GM23338 (cell line): ENCODE results near the gene DOCK1. TPM values are rescaled to one million over a fixed set of nuclear protein-coding genes. Genes with fewer than 3 reads are reported as not detected.

Experiments
- ATAC-seq: fragments of 200-7000 bp; cut with Tn5 transposase; 3 replicates; pipeline ENCODE4 v1.9.1; 2020
- DNase-seq: peaks from one replicate; pipeline ENCODE4 v3.0.0-alpha.2; 2015; ENCODE audit warnings: low spot score
- H2AFZ ChIP-seq: fragments of 200-600 bp; sonication (generic); 2 replicates; pipeline ENCODE4 v1.8.0; 2016; ENCODE audit warnings: antibody characterized with exemption, mild to moderate bottlenecking, moderate library complexity
- H3F3A ChIP-seq: fragments of 200-600 bp; sonication (generic); replicated peaks from 2 replicates; pipeline ENCODE4 v1.8.0; 2017; ENCODE audit warnings: antibody characterized with exemption, mixed run types, low read depth
- H3K27ac ChIP-seq: fragments of 200-600 bp; sonication (generic); 2 replicates; pipeline ENCODE4 v1.6.1; 2016; ENCODE audit warnings: low read depth
- H3K27me3 ChIP-seq: fragments of 200-600 bp; sonication (generic); 2 replicates; pipeline ENCODE4 v1.8.0; 2016; ENCODE audit warnings: mild to moderate bottlenecking, mixed run types, moderate library complexity; ENCODE audit not compliant: insufficient read depth
- H3K36me3 ChIP-seq: fragments of 200-600 bp; sonication (generic); 2 replicates; pipeline ENCODE4 v1.8.0; 2016; ENCODE audit warnings: mild to moderate bottlenecking; ENCODE audit not compliant: insufficient read depth
- H3K4me1 ChIP-seq: fragments of 200-600 bp; sonication (generic); 2 replicates; pipeline ENCODE4 v1.8.0; 2016; ENCODE audit warnings: mild to moderate bottlenecking, moderate library complexity; ENCODE audit not compliant: insufficient read depth
- H3K4me2 ChIP-seq: fragments of 200-600 bp; sonication (generic); 2 replicates; pipeline ENCODE4 v1.7.1; 2017; ENCODE audit warnings: mixed run types
- H3K4me3 ChIP-seq: fragments of 200-600 bp; sonication (generic); 2 replicates; pipeline ENCODE4 v1.6.1; 2016; ENCODE audit warnings: mixed run types
- H3K79me2 ChIP-seq: fragments of 200-600 bp; sonication (generic); replicated peaks from 2 replicates; pipeline ENCODE4 v1.8.0; 2017; ENCODE audit warnings: mild to moderate bottlenecking; ENCODE audit not compliant: insufficient read depth
- H3K9me2 ChIP-seq: fragments of 200-600 bp; sonication (generic); 2 replicates; pipeline ENCODE4 v1.8.0; 2017; ENCODE audit not compliant: insufficient read depth
- H4K20me1 ChIP-seq: fragments of 200-600 bp; sonication (generic); replicated peaks from 2 replicates; pipeline ENCODE4 v1.8.0; 2017; ENCODE audit warnings: mild to moderate bottlenecking; ENCODE audit not compliant: insufficient read depth
- H3K27ac Mint-ChIP-seq: 2 replicates; pipeline ENCODE4 v1.8.0; 2020; ENCODE audit warnings: inconsistent platforms, mild to moderate bottlenecking, moderate library complexity, mixed read lengths
- H3K27me3 Mint-ChIP-seq: 3 replicates; pipeline ENCODE4 v1.8.0; 2022; ENCODE audit warnings: low read depth, mild to moderate bottlenecking, moderate library complexity, mixed read lengths, inconsistent platforms; ENCODE audit not compliant: insufficient read depth, poor library complexity
- H3K36me3 Mint-ChIP-seq: 3 replicates; pipeline ENCODE4 v1.8.0; 2021; ENCODE audit warnings: low read depth, mild to moderate bottlenecking, inconsistent platforms, moderate library complexity, mixed read lengths
- H3K4me1 Mint-ChIP-seq: 3 replicates; pipeline ENCODE4 v1.8.0; 2020; ENCODE audit warnings: mild to moderate bottlenecking, inconsistent platforms, mixed read lengths
- H3K4me3 Mint-ChIP-seq: 3 replicates; pipeline ENCODE4 v1.8.0; 2021; ENCODE audit warnings: moderate library complexity, mild to moderate bottlenecking, inconsistent platforms, mixed read lengths
- H3K9me3 Mint-ChIP-seq: 3 replicates; pipeline ENCODE4 v1.8.0; 2020; ENCODE audit warnings: moderate library complexity, mild to moderate bottlenecking, inconsistent platforms, mixed read lengths
- CREB1 ChIP-seq: fragments of 250-450 bp; sonication (Bioruptor Pico); IDR thresholded peaks from 2 replicates; pipeline ENCODE4 v1.5.0; 2020; ENCODE audit warnings: low read depth, mild to moderate bottlenecking, moderate library complexity
- EZH2 ChIP-seq: fragments of 200-600 bp; sonication (generic); IDR thresholded peaks from one replicate; pipeline ENCODE4 v1.8.0; 2017; ENCODE audit warnings: antibody characterized with exemption, mild to moderate bottlenecking, low read depth; ENCODE audit not compliant: unreplicated experiment
- EZH2phosphoT487 ChIP-seq: fragments of 200-600 bp; sonication (generic); IDR thresholded peaks from one replicate; pipeline ENCODE4 v1.8.1; 2018; ENCODE audit warnings: antibody characterized with exemption; ENCODE audit not compliant: unreplicated experiment
- JUNB ChIP-seq: IDR thresholded peaks from one replicate; pipeline ENCODE4 v1.6.1; 2016; ENCODE audit warnings: antibody characterized with exemption; ENCODE audit not compliant: unreplicated experiment
- NANOG ChIP-seq: IDR thresholded peaks from 2 replicates; pipeline ENCODE4 v1.6.1; 2016; ENCODE audit warnings: antibody characterized with exemption, borderline replicate concordance
- POLR2AphosphoS5 ChIP-seq: IDR thresholded peaks from 2 replicates; pipeline ENCODE4 v1.6.1; 2016; ENCODE audit warnings: antibody characterized with exemption, low read depth
- STAT1 ChIP-seq: IDR thresholded peaks from one replicate; pipeline ENCODE4 v1.6.1; 2016; ENCODE audit warnings: antibody characterized with exemption; ENCODE audit not compliant: unreplicated experiment
- ZNF114 ChIP-seq: fragments of 250-450 bp; sonication (Bioruptor Pico); IDR thresholded peaks from 2 replicates; pipeline ENCODE4 v1.5.0; 2020; ENCODE audit warnings: mild to moderate bottlenecking, moderate library complexity
- ZNF331 ChIP-seq: fragments of 250-450 bp; sonication (Bioruptor Pico); IDR thresholded peaks from 2 replicates; pipeline ENCODE4 v1.5.0; 2020; ENCODE audit warnings: low read depth, mild to moderate bottlenecking, moderate library complexity
- polyA plus RNA-seq: library from polyadenylated mRNA; unstranded; fragments of >200 nt; fragmentation: Nextera tagmentation; extraction: Ambion mirVana; gene quantifications from 2 replicates; pipeline ENCODE4 v1.2.1, GENCODE V29; 2016
- total RNA-seq: library from RNA; depleted of rRNA; stranded (reverse); fragments of >200 nt; shearing (Covaris generic); gene quantifications from 2 replicates; pipeline ENCODE4 v1.2.3, GENCODE V29; 2014
- TF ChIP-seq, protein P1 (sequence below): IDR thresholded peaks from 2 replicates; pipeline ENCODE4 v1.6.1; 2016; ENCODE audit warnings: antibody characterized with exemption
- TF ChIP-seq, protein P2 (sequence below): fragments of 250-450 bp; sonication (Bioruptor Pico); IDR thresholded peaks from 2 replicates; pipeline ENCODE4 v1.5.0; 2020; ENCODE audit warnings: mild to moderate bottlenecking, moderate library complexity
- TF ChIP-seq, protein P3 (sequence below), 2 experiments: fragments of 200-600 bp in 1 of 2; sonication (generic) in 1 of 2; conservative IDR thresholded peaks; 2 replicates each; pipeline versions ENCODE4 v1.5.1 to v1.6.1; 2016 to 2017; ENCODE audit warnings: antibody characterized with exemption in 2 of 2, low read depth in 2 of 2, mild to moderate bottlenecking in 2 of 2, moderate library complexity in 1 of 2
- TF ChIP-seq, protein P4 (sequence below): IDR thresholded peaks from one replicate; pipeline ENCODE4 v1.6.1; 2018; ENCODE audit warnings: antibody characterized with exemption; ENCODE audit not compliant: unreplicated experiment

Gene DOCK1
- total and polyA plus RNA-seq, 2 experiments from 2014 or later = 13.2 to 55.3 TPM

DNA sequence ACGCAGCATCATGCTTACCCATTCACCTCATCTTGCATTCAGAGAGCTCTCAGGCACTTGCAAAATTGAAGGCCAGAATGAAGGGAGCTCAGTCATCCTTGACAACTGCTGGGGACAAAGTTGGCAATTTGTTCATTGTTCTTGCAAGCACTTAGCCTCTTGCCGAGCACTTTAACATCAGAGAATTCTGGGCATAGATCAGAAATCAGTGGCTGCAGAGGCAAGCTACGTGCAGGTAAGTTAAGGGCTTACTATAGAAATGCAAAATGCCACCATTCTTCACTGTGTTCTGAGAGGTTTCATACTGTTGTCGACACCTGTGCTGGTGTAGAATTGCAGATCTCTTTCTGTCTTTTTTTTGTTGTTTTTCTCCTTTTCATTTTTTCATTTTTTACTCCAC lies 375.2 kb downstream of the DOCK1 start:
- H3K36me3 Mint-ChIP-seq = peaks cover 47% of the 10 kb centered on the region
- peaks cover 22% of the 10 kb centered on the region for H3K4me1 Mint-ChIP-seq
- no peak overlapping the region; the same call in 1 of the 2 replicates for H3K27ac Mint-ChIP-seq
- peaks cover 18% of the 10 kb centered on the region for H3K9me3 Mint-ChIP-seq
- no peaks in the 10 kb centered on the region for H3K36me3 ChIP-seq
- TF ChIP-seq ZNF331 (CRISPR knock-in tag) = no peak
- TF ChIP-seq CREB1 = no peak
- TF ChIP-seq STAT1 = no peak
- TF ChIP-seq POLR2AphosphoS5 = no peak
- TF ChIP-seq, protein P1, sequence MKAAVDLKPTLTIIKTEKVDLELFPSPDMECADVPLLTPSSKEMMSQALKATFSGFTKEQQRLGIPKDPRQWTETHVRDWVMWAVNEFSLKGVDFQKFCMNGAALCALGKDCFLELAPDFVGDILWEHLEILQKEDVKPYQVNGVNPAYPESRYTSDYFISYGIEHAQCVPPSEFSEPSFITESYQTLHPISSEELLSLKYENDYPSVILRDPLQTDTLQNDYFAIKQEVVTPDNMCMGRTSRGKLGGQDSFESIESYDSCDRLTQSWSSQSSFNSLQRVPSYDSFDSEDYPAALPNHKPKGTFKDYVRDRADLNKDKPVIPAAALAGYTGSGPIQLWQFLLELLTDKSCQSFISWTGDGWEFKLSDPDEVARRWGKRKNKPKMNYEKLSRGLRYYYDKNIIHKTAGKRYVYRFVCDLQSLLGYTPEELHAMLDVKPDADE = no peak
- TF ChIP-seq, protein P2, sequence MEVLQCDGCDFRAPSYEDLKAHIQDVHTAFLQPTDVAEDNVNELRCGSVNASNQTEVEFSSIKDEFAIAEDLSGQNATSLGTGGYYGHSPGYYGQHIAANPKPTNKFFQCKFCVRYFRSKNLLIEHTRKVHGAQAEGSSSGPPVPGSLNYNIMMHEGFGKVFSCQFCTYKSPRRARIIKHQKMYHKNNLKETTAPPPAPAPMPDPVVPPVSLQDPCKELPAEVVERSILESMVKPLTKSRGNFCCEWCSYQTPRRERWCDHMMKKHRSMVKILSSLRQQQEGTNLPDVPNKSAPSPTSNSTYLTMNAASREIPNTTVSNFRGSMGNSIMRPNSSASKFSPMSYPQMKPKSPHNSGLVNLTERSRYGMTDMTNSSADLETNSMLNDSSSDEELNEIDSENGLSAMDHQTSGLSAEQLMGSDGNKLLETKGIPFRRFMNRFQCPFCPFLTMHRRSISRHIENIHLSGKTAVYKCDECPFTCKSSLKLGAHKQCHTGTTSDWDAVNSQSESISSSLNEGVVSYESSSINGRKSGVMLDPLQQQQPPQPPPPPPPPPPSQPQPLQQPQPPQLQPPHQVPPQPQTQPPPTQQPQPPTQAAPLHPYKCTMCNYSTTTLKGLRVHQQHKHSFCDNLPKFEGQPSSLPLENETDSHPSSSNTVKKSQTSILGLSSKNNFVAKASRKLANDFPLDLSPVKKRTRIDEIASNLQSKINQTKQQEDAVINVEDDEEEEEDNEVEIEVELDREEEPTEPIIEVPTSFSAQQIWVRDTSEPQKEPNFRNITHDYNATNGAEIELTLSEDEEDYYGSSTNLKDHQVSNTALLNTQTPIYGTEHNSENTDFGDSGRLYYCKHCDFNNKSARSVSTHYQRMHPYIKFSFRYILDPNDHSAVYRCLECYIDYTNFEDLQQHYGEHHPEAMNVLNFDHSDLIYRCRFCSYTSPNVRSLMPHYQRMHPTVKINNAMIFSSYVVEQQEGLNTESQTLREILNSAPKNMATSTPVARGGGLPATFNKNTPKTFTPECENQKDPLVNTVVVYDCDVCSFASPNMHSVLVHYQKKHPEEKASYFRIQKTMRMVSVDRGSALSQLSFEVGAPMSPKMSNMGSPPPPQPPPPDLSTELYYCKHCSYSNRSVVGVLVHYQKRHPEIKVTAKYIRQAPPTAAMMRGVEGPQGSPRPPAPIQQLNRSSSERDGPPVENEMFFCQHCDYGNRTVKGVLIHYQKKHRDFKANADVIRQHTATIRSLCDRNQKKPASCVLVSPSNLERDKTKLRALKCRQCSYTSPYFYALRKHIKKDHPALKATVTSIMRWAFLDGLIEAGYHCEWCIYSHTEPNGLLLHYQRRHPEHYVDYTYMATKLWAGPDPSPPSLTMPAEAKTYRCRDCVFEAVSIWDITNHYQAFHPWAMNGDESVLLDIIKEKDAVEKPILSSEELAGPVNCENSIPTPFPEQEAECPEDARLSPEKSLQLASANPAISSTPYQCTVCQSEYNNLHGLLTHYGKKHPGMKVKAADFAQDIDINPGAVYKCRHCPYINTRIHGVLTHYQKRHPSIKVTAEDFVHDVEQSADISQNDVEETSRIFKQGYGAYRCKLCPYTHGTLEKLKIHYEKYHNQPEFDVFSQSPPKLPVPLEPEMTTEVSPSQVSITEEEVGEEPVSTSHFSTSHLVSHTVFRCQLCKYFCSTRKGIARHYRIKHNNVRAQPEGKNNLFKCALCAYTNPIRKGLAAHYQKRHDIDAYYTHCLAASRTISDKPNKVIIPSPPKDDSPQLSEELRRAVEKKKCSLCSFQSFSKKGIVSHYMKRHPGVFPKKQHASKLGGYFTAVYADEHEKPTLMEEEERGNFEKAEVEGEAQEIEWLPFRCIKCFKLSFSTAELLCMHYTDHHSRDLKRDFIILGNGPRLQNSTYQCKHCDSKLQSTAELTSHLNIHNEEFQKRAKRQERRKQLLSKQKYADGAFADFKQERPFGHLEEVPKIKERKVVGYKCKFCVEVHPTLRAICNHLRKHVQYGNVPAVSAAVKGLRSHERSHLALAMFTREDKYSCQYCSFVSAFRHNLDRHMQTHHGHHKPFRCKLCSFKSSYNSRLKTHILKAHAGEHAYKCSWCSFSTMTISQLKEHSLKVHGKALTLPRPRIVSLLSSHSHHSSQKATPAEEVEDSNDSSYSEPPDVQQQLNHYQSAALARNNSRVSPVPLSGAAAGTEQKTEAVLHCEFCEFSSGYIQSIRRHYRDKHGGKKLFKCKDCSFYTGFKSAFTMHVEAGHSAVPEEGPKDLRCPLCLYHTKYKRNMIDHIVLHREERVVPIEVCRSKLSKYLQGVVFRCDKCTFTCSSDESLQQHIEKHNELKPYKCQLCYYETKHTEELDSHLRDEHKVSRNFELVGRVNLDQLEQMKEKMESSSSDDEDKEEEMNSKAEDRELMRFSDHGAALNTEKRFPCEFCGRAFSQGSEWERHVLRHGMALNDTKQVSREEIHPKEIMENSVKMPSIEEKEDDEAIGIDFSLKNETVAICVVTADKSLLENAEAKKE = no peak
- no peak for TF ChIP-seq NANOG
- TF ChIP-seq, protein P3, sequence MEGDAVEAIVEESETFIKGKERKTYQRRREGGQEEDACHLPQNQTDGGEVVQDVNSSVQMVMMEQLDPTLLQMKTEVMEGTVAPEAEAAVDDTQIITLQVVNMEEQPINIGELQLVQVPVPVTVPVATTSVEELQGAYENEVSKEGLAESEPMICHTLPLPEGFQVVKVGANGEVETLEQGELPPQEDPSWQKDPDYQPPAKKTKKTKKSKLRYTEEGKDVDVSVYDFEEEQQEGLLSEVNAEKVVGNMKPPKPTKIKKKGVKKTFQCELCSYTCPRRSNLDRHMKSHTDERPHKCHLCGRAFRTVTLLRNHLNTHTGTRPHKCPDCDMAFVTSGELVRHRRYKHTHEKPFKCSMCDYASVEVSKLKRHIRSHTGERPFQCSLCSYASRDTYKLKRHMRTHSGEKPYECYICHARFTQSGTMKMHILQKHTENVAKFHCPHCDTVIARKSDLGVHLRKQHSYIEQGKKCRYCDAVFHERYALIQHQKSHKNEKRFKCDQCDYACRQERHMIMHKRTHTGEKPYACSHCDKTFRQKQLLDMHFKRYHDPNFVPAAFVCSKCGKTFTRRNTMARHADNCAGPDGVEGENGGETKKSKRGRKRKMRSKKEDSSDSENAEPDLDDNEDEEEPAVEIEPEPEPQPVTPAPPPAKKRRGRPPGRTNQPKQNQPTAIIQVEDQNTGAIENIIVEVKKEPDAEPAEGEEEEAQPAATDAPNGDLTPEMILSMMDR (conservative IDR thresholded peaks at IDR 0.05; ENCODE audit: low read depth in 2 of 2) = no peak
- no peak for TF ChIP-seq ZNF114
- no peak for TF ChIP-seq EZH2phosphoT487
- TF ChIP-seq, protein P4, sequence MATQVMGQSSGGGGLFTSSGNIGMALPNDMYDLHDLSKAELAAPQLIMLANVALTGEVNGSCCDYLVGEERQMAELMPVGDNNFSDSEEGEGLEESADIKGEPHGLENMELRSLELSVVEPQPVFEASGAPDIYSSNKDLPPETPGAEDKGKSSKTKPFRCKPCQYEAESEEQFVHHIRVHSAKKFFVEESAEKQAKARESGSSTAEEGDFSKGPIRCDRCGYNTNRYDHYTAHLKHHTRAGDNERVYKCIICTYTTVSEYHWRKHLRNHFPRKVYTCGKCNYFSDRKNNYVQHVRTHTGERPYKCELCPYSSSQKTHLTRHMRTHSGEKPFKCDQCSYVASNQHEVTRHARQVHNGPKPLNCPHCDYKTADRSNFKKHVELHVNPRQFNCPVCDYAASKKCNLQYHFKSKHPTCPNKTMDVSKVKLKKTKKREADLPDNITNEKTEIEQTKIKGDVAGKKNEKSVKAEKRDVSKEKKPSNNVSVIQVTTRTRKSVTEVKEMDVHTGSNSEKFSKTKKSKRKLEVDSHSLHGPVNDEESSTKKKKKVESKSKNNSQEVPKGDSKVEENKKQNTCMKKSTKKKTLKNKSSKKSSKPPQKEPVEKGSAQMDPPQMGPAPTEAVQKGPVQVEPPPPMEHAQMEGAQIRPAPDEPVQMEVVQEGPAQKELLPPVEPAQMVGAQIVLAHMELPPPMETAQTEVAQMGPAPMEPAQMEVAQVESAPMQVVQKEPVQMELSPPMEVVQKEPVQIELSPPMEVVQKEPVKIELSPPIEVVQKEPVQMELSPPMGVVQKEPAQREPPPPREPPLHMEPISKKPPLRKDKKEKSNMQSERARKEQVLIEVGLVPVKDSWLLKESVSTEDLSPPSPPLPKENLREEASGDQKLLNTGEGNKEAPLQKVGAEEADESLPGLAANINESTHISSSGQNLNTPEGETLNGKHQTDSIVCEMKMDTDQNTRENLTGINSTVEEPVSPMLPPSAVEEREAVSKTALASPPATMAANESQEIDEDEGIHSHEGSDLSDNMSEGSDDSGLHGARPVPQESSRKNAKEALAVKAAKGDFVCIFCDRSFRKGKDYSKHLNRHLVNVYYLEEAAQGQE = no peak
- TF ChIP-seq JUNB = no peak
- no peak for TF ChIP-seq EZH2
- no peak overlapping the region for H3K4me2 ChIP-seq
- no peaks in the 10 kb centered on the region for H3K27me3 ChIP-seq
- H3K4me3 Mint-ChIP-seq = no peak overlapping the region
- no peak overlapping the region for H3K27ac ChIP-seq
- H3K79me2 ChIP-seq = no peaks in the 10 kb centered on the region
- H3K4me1 ChIP-seq = peaks cover 5% of the 10 kb centered on the region; the same call in 1 of the 2 replicates
- H3K27me3 Mint-ChIP-seq = no peaks in the 10 kb centered on the region
- H3K9me2 ChIP-seq = peaks cover 4% of the 10 kb centered on the region
- no peaks in the 10 kb centered on the region for H3F3A ChIP-seq
- no peaks in the 10 kb centered on the region for H4K20me1 ChIP-seq
- DNase-seq (peak; percentile 23), ATAC-seq (peak; percentile 66)
- H2AFZ ChIP-seq = no peak overlapping the region
- H3K4me3 ChIP-seq = no peak overlapping the region
